A549 (cell line): ENCODE results near the gene ERCC5.

Experiments used
- CEBPB ChIP-seq, 2 experiments: fragments of >200 bp in 1 of 2; sonication (Bioruptor Twin) in 1 of 2; formaldehyde crosslinking in 1 of 2; IDR thresholded peaks; 2 replicates each; pipeline ENCODE4 v1.6.1; 2012 to 2016
- CHD4 ChIP-seq: fragments of 200-600 bp; sonication (generic); IDR thresholded peaks from 2 replicates; pipeline ENCODE4 v1.6.1; 2016; ENCODE audit warnings: antibody characterized with exemption, mild to moderate bottlenecking, borderline replicate concordance
- EP300 ChIP-seq, 2 experiments: fragments of >200 bp; sonication (Bioruptor Twin); formaldehyde crosslinking; IDR thresholded peaks; 2 replicates in 1 of 2; 3 replicates in 1 of 2; pipeline ENCODE4 v1.6.1; 2016 to 2017
- FOSL2 ChIP-seq, 2 experiments: fragments of 450-650 bp in 1 of 2; fragments of >200 bp in 1 of 2; sonication (Bioruptor Twin) in 1 of 2; formaldehyde crosslinking; IDR thresholded peaks; 2 replicates each; pipeline versions ENCODE4 v1.5.0 to v1.6.1; 2016 to 2020; ENCODE audit warnings: mild to moderate bottlenecking in 1 of 2, moderate library complexity in 1 of 2
- KDM1A ChIP-seq: fragments of 200-600 bp; sonication (generic); IDR thresholded peaks from 2 replicates; pipeline ENCODE4 v1.6.1; 2016; ENCODE audit warnings: low read depth, mild to moderate bottlenecking
- PHF8 ChIP-seq: fragments of 200-600 bp; sonication (generic); IDR thresholded peaks from 2 replicates; pipeline ENCODE4 v1.6.1; 2016; ENCODE audit warnings: low read depth, mild to moderate bottlenecking, antibody characterized with exemption, moderate library complexity, borderline replicate concordance
- POLR2A ChIP-seq: IDR thresholded peaks from 2 replicates; pipeline ENCODE4 v1.6.1; 2012; ENCODE audit warnings: mild to moderate bottlenecking, low read length
- RFX5 ChIP-seq: fragments of 450-650 bp; IDR thresholded peaks from 2 replicates; pipeline ENCODE4 v1.7.1; 2014; ENCODE audit warnings: antibody characterized with exemption, mild to moderate bottlenecking, moderate library complexity
- RNF2 ChIP-seq: fragments of 200-600 bp; sonication (generic); IDR thresholded peaks from 2 replicates; pipeline ENCODE4 v1.6.1; 2016; ENCODE audit warnings: low read depth, mild to moderate bottlenecking, antibody characterized with exemption, moderate library complexity, borderline replicate concordance
- ZFP36 ChIP-seq: fragments of 450-650 bp; IDR thresholded peaks from 2 replicates; pipeline ENCODE4 v1.6.1; 2014; ENCODE audit warnings: borderline replicate concordance; ENCODE audit not compliant: partially characterized antibody
- TF ChIP-seq, protein P1 (sequence below): fragments of >200 bp; sonication (Bioruptor Twin); formaldehyde crosslinking; IDR thresholded peaks from 3 replicates; pipeline ENCODE4 v1.5.1; 2016
- TF ChIP-seq, protein P2 (sequence below): fragments of >200 bp; sonication (Bioruptor Twin); formaldehyde crosslinking; IDR thresholded peaks from 3 replicates; pipeline ENCODE4 v1.6.1; 2016

DNA sequence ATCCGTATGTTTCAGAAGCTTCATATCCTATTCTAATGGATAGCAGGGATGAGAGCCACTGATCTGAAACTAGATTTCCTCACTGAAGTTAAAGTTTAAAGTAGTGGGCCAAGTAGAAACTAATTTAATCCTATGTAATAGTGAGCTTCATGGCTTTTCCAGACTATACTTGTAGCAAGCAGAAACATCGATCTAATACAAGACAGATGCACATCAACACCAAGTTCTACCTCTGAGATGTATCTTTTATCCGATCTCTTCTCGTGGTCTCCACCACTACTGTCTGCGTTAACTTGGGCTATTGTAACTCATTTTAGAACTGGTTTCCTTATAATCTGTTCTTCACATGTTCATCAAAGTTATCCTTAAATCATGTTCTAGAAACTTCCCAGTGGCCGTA is 3.1 kb downstream of the ERCC5 start:
- no peak for TF ChIP-seq CEBPB (IDR thresholded peaks at IDR 0.05)
- TF ChIP-seq, protein P1, sequence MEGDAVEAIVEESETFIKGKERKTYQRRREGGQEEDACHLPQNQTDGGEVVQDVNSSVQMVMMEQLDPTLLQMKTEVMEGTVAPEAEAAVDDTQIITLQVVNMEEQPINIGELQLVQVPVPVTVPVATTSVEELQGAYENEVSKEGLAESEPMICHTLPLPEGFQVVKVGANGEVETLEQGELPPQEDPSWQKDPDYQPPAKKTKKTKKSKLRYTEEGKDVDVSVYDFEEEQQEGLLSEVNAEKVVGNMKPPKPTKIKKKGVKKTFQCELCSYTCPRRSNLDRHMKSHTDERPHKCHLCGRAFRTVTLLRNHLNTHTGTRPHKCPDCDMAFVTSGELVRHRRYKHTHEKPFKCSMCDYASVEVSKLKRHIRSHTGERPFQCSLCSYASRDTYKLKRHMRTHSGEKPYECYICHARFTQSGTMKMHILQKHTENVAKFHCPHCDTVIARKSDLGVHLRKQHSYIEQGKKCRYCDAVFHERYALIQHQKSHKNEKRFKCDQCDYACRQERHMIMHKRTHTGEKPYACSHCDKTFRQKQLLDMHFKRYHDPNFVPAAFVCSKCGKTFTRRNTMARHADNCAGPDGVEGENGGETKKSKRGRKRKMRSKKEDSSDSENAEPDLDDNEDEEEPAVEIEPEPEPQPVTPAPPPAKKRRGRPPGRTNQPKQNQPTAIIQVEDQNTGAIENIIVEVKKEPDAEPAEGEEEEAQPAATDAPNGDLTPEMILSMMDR: no peak
- no peak for TF ChIP-seq RNF2
- TF ChIP-seq FOSL2 (IDR thresholded peaks at IDR 0.05): no peak
- TF ChIP-seq FOSL2 (CRISPR knock-in tag; IDR thresholded peaks at IDR 0.05): no peak
- TF ChIP-seq POLR2A: no peak
- TF ChIP-seq, protein P2, sequence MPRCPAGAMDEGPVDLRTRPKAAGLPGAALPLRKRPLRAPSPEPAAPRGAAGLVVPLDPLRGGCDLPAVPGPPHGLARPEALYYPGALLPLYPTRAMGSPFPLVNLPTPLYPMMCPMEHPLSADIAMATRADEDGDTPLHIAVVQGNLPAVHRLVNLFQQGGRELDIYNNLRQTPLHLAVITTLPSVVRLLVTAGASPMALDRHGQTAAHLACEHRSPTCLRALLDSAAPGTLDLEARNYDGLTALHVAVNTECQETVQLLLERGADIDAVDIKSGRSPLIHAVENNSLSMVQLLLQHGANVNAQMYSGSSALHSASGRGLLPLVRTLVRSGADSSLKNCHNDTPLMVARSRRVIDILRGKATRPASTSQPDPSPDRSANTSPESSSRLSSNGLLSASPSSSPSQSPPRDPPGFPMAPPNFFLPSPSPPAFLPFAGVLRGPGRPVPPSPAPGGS: no peak
- no peak for TF ChIP-seq ZFP36
- TF ChIP-seq CHD4: no peak
- no peak for TF ChIP-seq KDM1A
- TF ChIP-seq EP300 (IDR thresholded peaks at IDR 0.05): no peak
- no peak for TF ChIP-seq RFX5
- no peak for TF ChIP-seq PHF8
